Measurements from ENCODE around the gene PLCXD1.

PLCXD1 gene

GRCh38 chrX:283115-283845, 2.1 kb downstream of the PLCXD1 start:
- Mint-ChIP-seq H3K4me1 (peaks cover 24% of the 10 kb centered on the region), H3K27ac (peak overlapping the region; percentile 48 to 96 (median 88)), H3K4me3 (peak overlapping the region; percentile 91 to 96 (median 92)), H3K9me3 (no peaks in the 10 kb centered on the region), H3K36me3 (ENCODE audit: low read depth) (peaks cover 33% of the 10 kb centered on the region), H3K27me3 (ENCODE audit: low read depth) (peaks cover 12% of the 10 kb centered on the region)
- TF ChIP-seq CTCF (IDR thresholded peaks at IDR 0.05; ENCODE audit: unreplicated experiment in 3 of 3), result no peak

GRCh38 chrX:285076-285677, 4.0 kb downstream of the PLCXD1 start:
- Mint-ChIP-seq H3K27me3 (ENCODE audit: low read depth) (no peaks in the 10 kb centered on the region), H3K4me1 (peaks cover 12% of the 10 kb centered on the region), H3K4me3 (peak overlapping the region in 2 of 3 experiments; percentile 56 to 79), H3K36me3 (ENCODE audit: low read depth) (peaks cover 42% of the 10 kb centered on the region), H3K9me3 (no peaks in the 10 kb centered on the region), H3K27ac (peak overlapping the region in 1 of 3 experiments; percentile 32)
- TF ChIP-seq CTCF (IDR thresholded peaks at IDR 0.05; ENCODE audit: unreplicated experiment in 3 of 3), result no peak

GRCh38 chrX:287670-288069, 6.5 kb downstream of the PLCXD1 start:
- no peak overlapping the region for H3K4me3 Mint-ChIP-seq
- no peak for TF ChIP-seq CTCF (IDR thresholded peaks at IDR 0.05; ENCODE audit: unreplicated experiment in 3 of 3)
- H3K27ac Mint-ChIP-seq, result no peak overlapping the region
- H3K4me1 Mint-ChIP-seq, result peaks cover 7% of the 10 kb centered on the region
- no peaks in the 10 kb centered on the region for H3K9me3 Mint-ChIP-seq
- H3K36me3 Mint-ChIP-seq (ENCODE audit: low read depth), result peaks cover 65% of the 10 kb centered on the region
- H3K27me3 Mint-ChIP-seq (ENCODE audit: low read depth), result no peaks in the 10 kb centered on the region

- Mint-ChIP-seq H3K9me3 (no peaks in the 10 kb centered on the region), H3K27me3 (ENCODE audit: low read depth) (no peaks in the 10 kb centered on the region), H3K36me3 (ENCODE audit: low read depth) (peaks cover 74% of the 10 kb centered on the region), H3K4me1 (peaks cover 7% of the 10 kb centered on the region), H3K27ac (no peak overlapping the region), H3K4me3 (no peak overlapping the region)
- no peak for TF ChIP-seq CTCF (IDR thresholded peaks at IDR 0.05; ENCODE audit: unreplicated experiment in 3 of 3)
These were observed 7.4 kb downstream of the PLCXD1 start for GRCh38 chrX:288561-288991.

- Mint-ChIP-seq H3K4me1 (peaks cover 7% of the 10 kb centered on the region), H3K36me3 (ENCODE audit: low read depth) (peaks cover 76% of the 10 kb centered on the region), H3K27ac (no peak overlapping the region), H3K27me3 (ENCODE audit: low read depth) (no peaks in the 10 kb centered on the region), H3K9me3 (no peaks in the 10 kb centered on the region), H3K4me3 (no peak overlapping the region)
- TF ChIP-seq CTCF (IDR thresholded peaks at IDR 0.05; ENCODE audit: unreplicated experiment in 3 of 3), result no peak
These were observed 9.4 kb downstream of the PLCXD1 start for GRCh38 chrX:290476-291166.

Measured in nephron (organoid).